Activated B cell treated with CpG ODN at 0.5 μM for 24 hours (primary cell): Measurements from ENCODE around the gene NAALADL2. TPM values are rescaled to one million over a fixed set of nuclear protein-coding genes. Genes with fewer than 3 reads are reported as not detected.

Experiments
- ATAC-seq: fragments of 200-7000 bp; cut with Tn5 transposase; one replicate; pipeline ENCODE4 v1.10.0; 2021; ENCODE audit warnings: low read depth, mild to moderate bottlenecking, moderate library complexity
- CTCF ChIA-PET: fragments of 350-600 bp; sonication (Branson Sonifier 250); formaldehyde crosslinking; loops from one replicate; lab custom pipeline; 2021; ENCODE audit warnings: antibody characterized with exemption; lab: Charles Lee
- POLR2A ChIA-PET: fragments of 350-600 bp; sonication (Branson Sonifier 250); formaldehyde crosslinking; loops from one replicate; lab custom pipeline; 2021; ENCODE audit warnings: antibody characterized with exemption; lab: Charles Lee
- DNase-seq: peaks from one replicate; pipeline ENCODE4 v3.0.0; 2022
- H3K27ac Mint-ChIP-seq: one replicate; pipeline ENCODE4 v1.8.0; 2020; ENCODE audit warnings: mixed read lengths
- H3K27me3 Mint-ChIP-seq: one replicate; pipeline ENCODE4 v1.8.0; 2021; ENCODE audit warnings: mixed read lengths
- H3K36me3 Mint-ChIP-seq: one replicate; pipeline ENCODE4 v1.8.0; 2021; ENCODE audit warnings: low read depth, mixed read lengths
- H3K4me1 Mint-ChIP-seq: one replicate; pipeline ENCODE4 v1.8.0; 2021; ENCODE audit warnings: mixed read lengths
- H3K4me3 Mint-ChIP-seq: one replicate; pipeline ENCODE4 v1.8.0; 2020; ENCODE audit warnings: mild to moderate bottlenecking, mixed read lengths
- H3K9me3 Mint-ChIP-seq: one replicate; pipeline ENCODE4 v1.8.0; 2020; ENCODE audit warnings: mixed read lengths
- CTCF ChIP-seq: fragments of 200-600 bp; IDR thresholded peaks from one replicate; pipeline ENCODE4 v1.8.0; 2022; ENCODE audit warnings: antibody characterized with exemption, mild to moderate bottlenecking
- intact Hi-C: fragments of 100-400 bp; cut with micrococcal nuclease; formaldehyde crosslinking; loops from one replicate; pipeline ENCODE4 v1.15.1; 2024
- total RNA-seq: library from RNA; stranded (reverse); gene quantifications from 2 replicates; pipeline ENCODE4 v1.2.3, GENCODE V29; 2022

The NAALADL2 gene
- total RNA-seq, 1 donor from 2014 or later = not detected

- POLR2A ChIA-PET = no interaction called here
Measured at GRCh38 chr3:175486255-175486654, 627.1 kb downstream of the NAALADL2 start.

GRCh38 chr3:175489406-175489805, 630.3 kb downstream of the NAALADL2 start:
- ChIA-PET POLR2A (no interaction called here), CTCF (no interaction called here)
- no peaks in the 10 kb centered on the region for H3K36me3 Mint-ChIP-seq
- ATAC-seq (no peak), DNase-seq (no peak)
- no peak for TF ChIP-seq CTCF
- H3K4me1 Mint-ChIP-seq = no peaks in the 10 kb centered on the region
- no peak overlapping the region for H3K4me3 Mint-ChIP-seq
- no peaks in the 10 kb centered on the region for H3K27me3 Mint-ChIP-seq
- no peaks in the 10 kb centered on the region for H3K9me3 Mint-ChIP-seq
- intact Hi-C loops = no loop called here
- H3K27ac Mint-ChIP-seq = no peak overlapping the region

More at GRCh38 chr3:175486255-175486654, 627.1 kb downstream of the NAALADL2 start:
- H3K4me1 Mint-ChIP-seq = no peaks in the 10 kb centered on the region
- no peaks in the 10 kb centered on the region for H3K9me3 Mint-ChIP-seq
- H3K4me3 Mint-ChIP-seq = no peak overlapping the region
- TF ChIP-seq CTCF = no peak
- no peak overlapping the region for H3K27ac Mint-ChIP-seq
- CTCF ChIA-PET = no interaction called here
- ATAC-seq (no peak), DNase-seq (no peak)
- H3K36me3 Mint-ChIP-seq = no peaks in the 10 kb centered on the region
- intact Hi-C loops = no loop called here
- H3K27me3 Mint-ChIP-seq = no peaks in the 10 kb centered on the region

- Mint-ChIP-seq H3K27ac (no peak overlapping the region), H3K36me3 (no peaks in the 10 kb centered on the region), H3K27me3 (no peaks in the 10 kb centered on the region), H3K4me1 (no peaks in the 10 kb centered on the region), H3K9me3 (no peaks in the 10 kb centered on the region), H3K4me3 (no peak overlapping the region)
- no peak for TF ChIP-seq CTCF
- ATAC-seq (no peak), DNase-seq (no peak)
- intact Hi-C loops = no loop called here
- CTCF ChIA-PET = no interaction called here
- POLR2A ChIA-PET = no interaction called here
Measured at GRCh38 chr3:175493301-175493700, 634.2 kb downstream of the NAALADL2 start.

- Mint-ChIP-seq H3K9me3 (no peaks in the 10 kb centered on the region), H3K36me3 (no peaks in the 10 kb centered on the region), H3K27ac (no peak overlapping the region), H3K4me3 (no peak overlapping the region), H3K4me1 (no peaks in the 10 kb centered on the region), H3K27me3 (no peaks in the 10 kb centered on the region)
- TF ChIP-seq CTCF = no peak
- ATAC-seq = no peak
- ChIA-PET POLR2A (no interaction called here), CTCF (no interaction called here)
- intact Hi-C loops = no loop called here
- DNase-seq = no peak
Measured at GRCh38 chr3:175495331-175495730, 636.2 kb downstream of the NAALADL2 start.

- H3K9me3 Mint-ChIP-seq = peaks cover 8% of the 10 kb centered on the region
- H3K27ac Mint-ChIP-seq = no peak overlapping the region
- H3K27me3 Mint-ChIP-seq = no peaks in the 10 kb centered on the region
- no peak overlapping the region for H3K4me3 Mint-ChIP-seq
- TF ChIP-seq CTCF = no peak
- ChIA-PET CTCF (no interaction called here), POLR2A (no interaction called here)
- no peak for ATAC-seq
- no peaks in the 10 kb centered on the region for H3K4me1 Mint-ChIP-seq
- intact Hi-C loops = no loop called here
- no peaks in the 10 kb centered on the region for H3K36me3 Mint-ChIP-seq
- no peak for DNase-seq
Measured at GRCh38 chr3:175502155-175502554, 643.0 kb downstream of the NAALADL2 start.
